Activated CD4-positive, alpha-beta T cell treated with anti-CD3 and anti-CD28 coated beads, Interleukin-2, amount 50 U/mL, for 4 hours (primary cell): ENCODE measurements around the gene FBXL20.
"Not testable (repeated sequence)": the region's sequence is repeated elsewhere in the genome, so short reads cannot be mapped to it uniquely, and the experiment has no call there.

Experiments used
- DNase-seq, 2 experiments: peaks; one replicate each; pipeline ENCODE4 v3.0.0-alpha.2; 2020

FBXL20 gene

DNA sequence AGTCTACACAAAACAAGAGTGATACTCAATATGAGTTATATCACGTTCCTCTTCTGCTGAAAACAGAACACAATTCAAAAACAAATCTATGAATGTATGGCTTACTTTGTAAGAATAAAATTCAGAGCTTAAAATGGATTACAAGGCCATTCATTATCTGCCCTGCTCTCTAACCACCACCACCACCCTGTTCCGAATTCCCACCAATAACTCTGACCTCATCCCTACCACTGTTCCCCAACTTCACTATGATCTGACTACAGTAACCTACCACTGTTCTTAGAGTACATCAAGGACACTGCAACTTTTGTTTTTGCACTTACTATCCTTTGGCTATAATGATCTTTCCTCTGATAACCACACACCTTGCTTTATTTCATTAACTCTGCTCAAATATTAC, 21.3 kb downstream of the FBXL20 start:
- DNase-seq = no peak

DNA sequence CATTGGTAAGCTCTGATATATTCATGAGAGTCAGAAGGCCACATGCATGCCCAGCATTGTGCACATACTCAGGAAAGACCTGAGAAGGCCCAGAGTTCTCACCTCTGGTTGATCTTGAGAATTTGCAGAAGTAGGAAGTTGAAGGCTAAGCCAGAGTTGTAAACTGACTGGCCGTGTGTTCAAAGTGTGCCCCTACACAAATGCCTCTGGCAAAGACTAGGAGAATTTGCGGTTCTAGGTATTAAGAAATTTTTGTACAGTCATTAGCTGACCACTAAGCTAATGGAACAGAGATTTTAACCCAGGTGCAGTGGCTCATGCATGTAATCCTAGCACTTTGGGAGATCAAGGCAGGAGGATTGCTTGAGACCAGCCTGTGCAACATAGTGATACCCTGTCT, 25.0 kb downstream of the FBXL20 start:
- DNase-seq = no peak

DNA sequence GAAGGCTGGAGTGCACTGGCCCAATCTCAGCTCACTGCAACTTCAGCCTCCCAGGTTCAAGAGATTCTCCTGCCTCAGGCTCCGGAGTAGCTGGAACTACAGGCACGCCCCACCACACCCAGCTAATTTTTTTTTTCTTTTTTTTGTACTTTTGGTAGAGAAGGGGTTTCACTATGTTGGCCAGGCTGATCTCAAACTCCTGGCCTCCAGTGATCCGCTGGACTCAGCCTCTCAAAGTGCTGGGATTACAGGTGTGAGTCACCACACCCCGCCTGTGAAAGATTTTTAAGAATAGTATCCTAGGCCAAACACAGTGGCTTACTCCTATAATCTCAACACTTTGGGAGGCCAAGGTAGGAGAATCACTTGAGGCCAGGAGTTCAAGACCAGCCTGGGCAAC, 33.6 kb downstream of the FBXL20 start:
- DNase-seq = not testable (repeated sequence)

- DNase-seq = no peak
Observed at GRCh38 chr17:39365872-39366271, 35.6 kb downstream of the FBXL20 start.

DNA sequence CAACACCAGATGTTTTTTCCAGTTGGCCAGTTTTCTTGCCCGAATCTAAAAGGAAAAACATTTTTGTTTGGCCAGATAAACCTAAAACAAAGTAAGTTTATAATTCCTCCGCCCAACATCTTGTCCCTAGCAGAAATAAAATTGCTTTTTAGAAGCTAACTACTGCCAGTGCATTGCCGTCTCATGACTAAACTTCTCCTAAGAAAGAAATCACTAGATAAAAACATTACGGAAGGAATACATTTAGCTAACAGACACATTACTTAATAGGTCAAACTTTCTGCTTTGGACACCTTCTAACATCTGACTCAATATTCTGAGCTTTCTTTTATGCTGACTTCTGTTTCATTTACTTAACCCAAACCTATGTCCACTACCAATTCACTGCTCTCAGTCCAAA, 36.2 kb downstream of the FBXL20 start:
- no peak for DNase-seq

DNA sequence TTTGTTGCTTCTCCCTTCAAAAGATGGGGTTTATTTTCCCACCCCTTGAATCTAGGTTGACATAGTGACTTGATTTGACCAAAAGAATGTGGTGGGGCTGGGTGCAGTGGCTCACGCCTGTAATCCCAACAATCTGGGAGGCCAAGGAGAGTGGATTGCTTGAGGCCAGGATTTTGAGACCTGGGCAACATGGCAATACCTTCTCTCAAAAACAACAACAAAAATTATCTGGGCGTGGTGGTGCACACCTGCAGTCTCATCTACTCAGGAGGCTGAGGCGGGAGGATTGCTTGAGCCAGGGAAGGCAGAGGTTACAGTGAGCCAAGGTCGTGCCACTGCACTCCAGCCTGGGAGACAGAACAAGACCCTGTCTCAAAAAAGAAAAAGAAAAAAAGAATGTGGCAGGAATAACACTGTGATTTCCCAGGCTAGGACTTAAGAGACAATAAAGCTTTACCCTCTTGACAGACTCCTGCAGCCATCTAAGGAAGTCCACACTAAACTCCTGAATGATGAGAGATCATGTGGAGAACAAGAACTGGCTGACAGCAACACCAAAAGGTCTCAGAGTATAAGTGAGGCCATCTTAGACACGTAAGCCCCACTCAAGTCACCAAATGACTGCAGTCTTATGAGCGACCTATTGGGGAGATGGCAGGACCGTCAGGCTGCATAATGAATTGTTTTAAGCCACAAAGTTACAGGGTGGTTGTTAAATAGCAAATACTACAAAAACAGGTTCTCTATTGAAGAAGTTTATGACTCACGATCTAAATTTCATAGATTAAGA, 37.0 kb downstream of the FBXL20 start:
- DNase-seq = no peak

GRCh38 chr17:39361064-39361463, 40.4 kb downstream of the FBXL20 start:
- no peak for DNase-seq

DNA sequence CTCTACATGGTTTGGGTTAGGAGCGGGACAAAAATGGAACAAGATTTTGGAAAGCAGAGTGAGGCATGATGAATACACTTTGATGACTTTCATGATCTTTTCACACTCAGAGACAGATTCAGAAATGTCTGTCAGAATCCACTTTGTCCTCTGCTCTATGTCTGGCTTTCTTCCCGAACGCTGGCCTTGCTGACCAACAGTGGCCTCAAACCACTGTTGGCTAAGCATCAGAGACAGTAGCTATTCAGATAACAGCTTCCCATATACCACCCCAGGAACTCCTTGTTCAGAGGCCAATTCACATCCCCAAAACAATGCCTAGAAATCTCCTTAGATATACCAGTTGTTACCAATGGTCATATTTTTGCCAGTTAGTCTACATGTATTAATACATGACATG, 40.9 kb downstream of the FBXL20 start:
- DNase-seq = no peak

GRCh38 chr17:39359994-39360393, 41.4 kb downstream of the FBXL20 start:
- DNase-seq = no peak

- DNase-seq = no peak
Observed at GRCh38 chr17:39357986-39358385, 43.4 kb downstream of the FBXL20 start.

DNA sequence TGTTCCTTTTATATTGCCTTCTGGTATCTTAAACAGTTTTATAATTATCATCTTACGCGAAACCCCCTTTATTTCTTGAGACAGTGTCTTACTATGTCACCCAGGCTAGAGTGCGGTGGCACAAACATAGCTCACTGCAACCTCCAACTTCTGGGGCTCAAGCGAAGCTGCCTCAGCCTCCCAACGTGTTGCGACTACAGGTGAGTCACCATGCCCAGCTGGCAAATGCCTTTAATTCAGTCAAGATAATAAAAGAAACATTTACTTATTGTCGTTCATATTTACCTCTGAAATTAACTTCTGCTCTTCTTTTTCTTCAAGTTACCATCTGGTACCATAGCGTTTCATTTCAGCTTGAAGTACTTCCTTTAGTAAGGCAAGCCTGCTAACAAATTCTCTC, 43.9 kb downstream of the FBXL20 start:
- DNase-seq = no peak

DNA sequence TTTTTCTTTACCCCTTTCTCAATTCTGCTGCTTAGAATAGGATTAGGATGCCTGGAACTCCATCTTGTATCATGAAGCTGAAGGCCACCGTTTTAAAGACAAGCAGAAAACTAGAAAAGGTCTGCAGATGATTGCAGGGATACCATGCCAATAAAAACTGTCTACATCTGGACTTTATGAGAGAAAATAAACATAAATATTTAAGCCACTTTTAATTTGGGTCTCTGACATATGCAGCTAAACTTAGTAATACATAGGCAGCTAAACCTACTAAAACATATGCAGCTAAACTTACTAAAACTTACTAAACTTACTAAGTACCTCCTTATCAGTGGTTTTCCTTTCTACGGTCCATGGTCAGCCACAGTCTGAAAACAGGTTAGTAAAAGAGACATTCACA, 48.4 kb downstream of the FBXL20 start:
- no peak for DNase-seq

DNA sequence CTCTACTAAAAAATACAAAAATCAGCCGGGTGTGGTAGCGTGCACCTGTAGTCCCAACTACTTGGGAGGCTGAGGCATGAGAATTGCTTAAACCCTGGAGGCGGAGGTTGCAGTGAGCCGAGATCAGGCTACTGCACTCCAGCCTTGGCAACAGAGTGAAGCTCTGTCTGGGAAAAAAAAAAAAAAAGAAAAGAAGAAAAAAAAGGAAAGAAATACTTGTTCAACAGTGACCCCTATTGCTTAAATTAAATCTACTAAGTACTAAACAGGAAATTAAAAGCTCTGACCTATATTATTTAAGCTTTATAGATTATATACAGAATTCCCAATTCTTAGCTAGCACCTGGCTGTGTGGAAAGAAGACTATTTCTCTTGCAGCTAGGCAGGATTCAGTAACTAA, 48.9 kb downstream of the FBXL20 start:
- DNase-seq = no peak

DNA sequence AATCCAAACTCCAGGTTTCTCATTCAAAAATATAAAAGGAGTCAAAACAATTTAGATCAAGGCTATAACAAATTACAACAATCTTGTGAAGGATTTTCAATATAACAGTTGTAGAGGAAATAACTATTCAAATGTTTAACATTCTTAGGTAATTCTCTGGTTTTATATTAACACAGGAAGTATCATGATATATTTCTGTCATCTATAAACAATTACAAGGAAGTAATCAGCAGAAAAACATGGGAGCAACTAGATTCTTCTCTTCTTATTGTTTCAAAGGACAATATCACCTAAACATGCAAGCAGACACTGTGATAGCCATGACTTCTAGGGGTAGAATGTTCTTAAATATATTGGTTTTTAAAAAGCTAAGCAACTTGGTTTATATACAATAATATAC, 49.9 kb downstream of the FBXL20 start:
- no peak for DNase-seq

- no peak for DNase-seq
Observed at GRCh38 chr17:39349246-39349645, 52.2 kb downstream of the FBXL20 start.

DNA sequence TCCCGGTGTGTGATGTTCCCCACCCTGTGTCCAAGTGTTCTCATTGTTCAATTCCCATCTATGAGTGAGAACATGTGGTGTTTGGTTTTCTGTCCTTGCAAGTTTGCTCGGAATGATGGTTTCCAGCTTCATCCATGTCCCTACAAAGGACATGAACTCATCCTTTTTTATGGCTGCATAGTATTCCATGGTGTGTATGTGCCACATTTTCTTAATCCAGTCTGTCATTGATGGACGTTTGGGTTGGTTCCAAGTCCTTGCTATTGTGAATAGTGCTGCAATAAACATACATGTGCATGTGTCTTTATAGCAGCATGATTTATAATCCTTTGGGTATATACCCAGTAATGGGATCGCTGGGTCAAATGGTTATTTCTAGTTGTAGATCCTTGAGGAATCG, 54.6 kb downstream of the FBXL20 start:
- not testable (repeated sequence) for DNase-seq

- DNase-seq = no peak
Observed at GRCh38 chr17:39341541-39341940, 59.9 kb downstream of the FBXL20 start.

GRCh38 chr17:39340731-39341130, 60.7 kb downstream of the FBXL20 start:
- DNase-seq = no peak

GRCh38 chr17:39339272-39339671, 62.2 kb downstream of the FBXL20 start:
- DNase-seq = no peak

GRCh38 chr17:39337649-39338048, 63.8 kb downstream of the FBXL20 start:
- DNase-seq = not testable (repeated sequence)

- DNase-seq = no peak
Observed at GRCh38 chr17:39335704-39336223, 65.7 kb downstream of the FBXL20 start.

DNA sequence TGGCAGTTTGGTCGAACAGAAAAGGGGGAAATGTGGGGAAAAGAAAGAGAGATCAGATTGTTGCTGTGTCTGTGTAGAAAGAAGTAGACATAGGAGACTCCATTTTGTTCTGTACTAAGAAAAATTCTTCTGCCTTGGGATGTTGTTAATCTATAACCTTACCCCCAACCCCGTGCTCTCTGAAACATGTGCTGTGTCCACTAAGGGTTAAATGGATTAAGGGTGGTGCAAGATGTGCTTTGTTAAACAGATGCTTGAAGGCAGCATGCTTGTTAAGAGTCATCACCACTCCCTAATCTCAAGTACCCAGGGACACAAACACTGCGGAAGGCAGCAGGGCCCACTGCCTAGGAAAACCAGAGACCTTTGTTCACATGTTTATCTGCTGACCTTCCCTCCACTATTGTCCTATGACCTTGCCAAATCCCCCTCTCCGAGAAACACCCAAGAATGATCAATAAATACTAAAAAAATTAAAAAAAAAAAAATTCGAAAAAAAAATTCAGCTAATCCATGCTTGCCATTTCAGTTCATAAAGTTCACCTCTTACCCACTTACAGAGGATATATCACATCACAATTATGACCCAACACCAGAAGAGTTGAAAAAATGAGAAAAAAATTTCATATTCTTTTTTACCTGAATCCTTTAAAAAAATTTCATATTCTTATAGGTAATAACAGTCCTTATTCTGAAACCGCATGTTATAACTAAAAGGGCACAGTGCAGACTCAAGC, 67.2 kb downstream of the FBXL20 start:
- DNase-seq = not testable (repeated sequence)

GRCh38 chr17:39332092-39332491, 69.3 kb downstream of the FBXL20 start:
- no peak for DNase-seq

GRCh38 chr17:39328815-39329214, 72.6 kb downstream of the FBXL20 start:
- no peak for DNase-seq
